ENCODE data around the gene ITGA6.
"Not testable (repeated sequence)": the region's sequence is repeated elsewhere in the genome, so short reads cannot be mapped to it uniquely, and the experiment has no call there.

The ITGA6 gene

GRCh38 chr2:172539767-172540166 lies 112.4 kb downstream of the ITGA6 start:
- no peak overlapping the region for H3K9ac ChIP-seq
- no peak overlapping the region for H2AFZ ChIP-seq (ENCODE audit: low read depth)
- H4K20me1 ChIP-seq (ENCODE audit: insufficient read depth): no peaks in the 10 kb centered on the region
- H3K4me2 ChIP-seq: peak overlapping the region; percentile 25; the same call in 1 of the 2 replicates
- H3K36me3 ChIP-seq (ENCODE audit: insufficient read depth): no peaks in the 10 kb centered on the region
- H3K79me2 ChIP-seq (ENCODE audit: insufficient read depth, low read depth): no peaks in the 10 kb centered on the region
- peak overlapping the region; percentile 39; the same call in 1 of the 2 replicates for H3K27ac ChIP-seq
- H3K27me3 ChIP-seq (ENCODE audit: insufficient read depth, low read depth): no peaks in the 10 kb centered on the region
- no peak for TF ChIP-seq CTCF (conservative IDR thresholded peaks at IDR 0.05; ENCODE audit: low read depth, low read length)
- no peak overlapping the region for H3K4me3 ChIP-seq (IDR thresholded peaks at IDR 0.05; ENCODE audit: insufficient read depth, low read depth, low read length)
- peaks cover 21% of the 10 kb centered on the region for H3K4me1 ChIP-seq (ENCODE audit: low read depth, poor library complexity, severe bottlenecking)

- Histone ChIP-seq H3K4me2 (peak overlapping the region; percentile 25; the same call in 1 of the 2 replicates), H2AFZ (ENCODE audit: low read depth) (no peak overlapping the region), H4K20me1 (ENCODE audit: insufficient read depth) (no peaks in the 10 kb centered on the region), H3K4me1 (ENCODE audit: low read depth, poor library complexity, severe bottlenecking) (peaks cover 28% of the 10 kb centered on the region), H3K9ac (no peak overlapping the region), H3K4me3 (IDR thresholded peaks at IDR 0.05; ENCODE audit: insufficient read depth, low read depth, low read length) (no peak overlapping the region), H3K27me3 (ENCODE audit: insufficient read depth, low read depth) (no peaks in the 10 kb centered on the region), H3K27ac (no peak overlapping the region), H3K79me2 (ENCODE audit: insufficient read depth, low read depth) (no peaks in the 10 kb centered on the region), H3K36me3 (ENCODE audit: insufficient read depth) (no peaks in the 10 kb centered on the region)
- TF ChIP-seq CTCF (conservative IDR thresholded peaks at IDR 0.05; ENCODE audit: low read depth, low read length): no peak
Observed at GRCh38 chr2:172540421-172540820, 113.0 kb downstream of the ITGA6 start.

DNA sequence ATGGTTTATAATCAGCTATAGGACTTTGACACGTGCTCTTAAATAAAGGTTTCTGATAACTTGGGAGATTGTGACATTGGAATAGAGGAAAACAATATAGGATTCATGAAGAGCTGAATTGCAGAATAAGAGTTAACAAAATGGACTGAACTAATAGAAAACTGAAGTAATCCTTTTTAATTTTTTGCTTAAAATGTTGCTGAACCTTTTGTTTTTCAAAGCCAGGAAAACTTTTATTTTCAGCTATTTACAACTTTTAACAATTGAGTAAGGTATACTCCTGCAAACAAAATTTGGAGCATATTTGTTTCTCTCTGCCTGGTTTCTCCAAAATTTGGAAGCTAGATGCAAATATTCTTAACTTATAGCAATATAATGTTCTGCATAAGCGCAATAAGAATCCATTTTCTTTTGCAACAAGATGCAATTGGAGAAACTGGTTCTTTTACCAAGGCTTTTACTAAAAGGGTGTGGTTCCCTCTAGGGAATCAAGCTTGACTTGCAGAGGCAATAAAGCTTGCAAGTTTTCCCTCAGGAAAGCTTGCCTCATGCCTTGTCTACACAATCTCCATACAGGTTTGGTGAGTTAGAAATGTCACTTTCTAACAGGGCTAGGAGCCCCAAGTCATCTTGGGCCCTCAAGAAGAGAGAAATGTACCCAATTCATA lies 118.2 kb downstream of the ITGA6 start:
- peak overlapping the region; percentile 11; the same call in 1 of the 2 replicates for H2AFZ ChIP-seq (ENCODE audit: low read depth)
- no peaks in the 10 kb centered on the region for H3K27me3 ChIP-seq (ENCODE audit: insufficient read depth, low read depth)
- peaks cover 31% of the 10 kb centered on the region for H3K4me1 ChIP-seq (ENCODE audit: low read depth, poor library complexity, severe bottlenecking)
- H3K9ac ChIP-seq: no peak overlapping the region
- no peaks in the 10 kb centered on the region for H4K20me1 ChIP-seq (ENCODE audit: insufficient read depth)
- H3K4me3 ChIP-seq (IDR thresholded peaks at IDR 0.05; ENCODE audit: insufficient read depth, low read depth, low read length): no peak overlapping the region
- no peak for TF ChIP-seq CTCF (conservative IDR thresholded peaks at IDR 0.05; ENCODE audit: low read depth, low read length)
- peak overlapping the region; percentile 13 for H3K4me2 ChIP-seq
- H3K79me2 ChIP-seq (ENCODE audit: insufficient read depth, low read depth): no peaks in the 10 kb centered on the region
- H3K27ac ChIP-seq: peak overlapping the region; percentile 34; the same call in 1 of the 2 replicates
- no peaks in the 10 kb centered on the region for H3K36me3 ChIP-seq (ENCODE audit: insufficient read depth)

GRCh38 chr2:172549131-172549530 lies 121.7 kb downstream of the ITGA6 start:
- TF ChIP-seq CTCF (conservative IDR thresholded peaks at IDR 0.05; ENCODE audit: low read depth, low read length): no peak
- H3K79me2 ChIP-seq (ENCODE audit: insufficient read depth, low read depth): no peaks in the 10 kb centered on the region
- H2AFZ ChIP-seq (ENCODE audit: low read depth): no peak overlapping the region
- H3K4me1 ChIP-seq (ENCODE audit: low read depth, poor library complexity, severe bottlenecking): peaks cover 28% of the 10 kb centered on the region
- H3K36me3 ChIP-seq (ENCODE audit: insufficient read depth): no peaks in the 10 kb centered on the region
- H3K9ac ChIP-seq: no peak overlapping the region
- no peaks in the 10 kb centered on the region for H4K20me1 ChIP-seq (ENCODE audit: insufficient read depth)
- no peaks in the 10 kb centered on the region for H3K27me3 ChIP-seq (ENCODE audit: insufficient read depth, low read depth)
- no peak overlapping the region for H3K4me2 ChIP-seq
- H3K27ac ChIP-seq: no peak overlapping the region
- H3K4me3 ChIP-seq (IDR thresholded peaks at IDR 0.05; ENCODE audit: insufficient read depth, low read depth, low read length): no peak overlapping the region

DNA sequence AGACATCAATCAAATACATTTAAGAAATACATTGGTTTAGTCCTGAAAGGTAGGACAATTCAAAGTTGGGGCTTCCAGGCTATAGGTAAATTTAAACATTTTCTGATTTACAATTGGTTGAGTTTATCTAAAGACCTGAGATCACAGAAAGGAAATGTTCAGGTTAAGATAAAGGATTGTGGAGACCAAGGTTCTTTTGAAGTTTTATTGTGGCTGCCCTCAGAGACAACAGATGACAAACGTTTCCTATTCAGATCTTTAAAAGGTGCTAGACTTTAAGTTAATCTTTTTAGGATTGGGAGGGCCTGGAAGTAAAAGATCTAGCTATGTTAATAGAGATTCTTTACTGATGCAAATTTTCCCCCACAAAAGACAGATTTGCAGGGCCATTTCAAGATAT lies 122.4 kb downstream of the ITGA6 start:
- H3K9ac ChIP-seq; H3K27ac ChIP-seq; H2AFZ ChIP-seq (ENCODE audit: low read depth); H3K79me2 ChIP-seq (ENCODE audit: insufficient read depth, low read depth); H3K36me3 ChIP-seq (ENCODE audit: insufficient read depth); H3K4me3 ChIP-seq (IDR thresholded peaks at IDR 0.05; ENCODE audit: insufficient read depth, low read depth, low read length); H3K4me2 ChIP-seq; H4K20me1 ChIP-seq (ENCODE audit: insufficient read depth); H3K27me3 ChIP-seq (ENCODE audit: insufficient read depth, low read depth): not testable (repeated sequence)
- peaks cover 32% of the 10 kb centered on the region for H3K4me1 ChIP-seq (ENCODE audit: low read depth, poor library complexity, severe bottlenecking)
